ENCODE results near the gene COMMD7. TPM values are rescaled to one million over a fixed set of nuclear protein-coding genes. Genes with fewer than 3 reads are reported as not detected.
A peak's percentile ranks its signal among the peaks of the same experiment; 100 is the strongest.

The COMMD7 gene
- total RNA-seq, 2 donors from 2014 or later = 21.2 to 49.2 TPM

- peak overlapping the region; percentile 74 for H3K27ac Mint-ChIP-seq
- DNase-seq = no peak
- TF ChIP-seq CTCF (conservative IDR thresholded peaks at IDR 0.05) = no peak
- Histone ChIP-seq H3K9me3 (ENCODE audit: control insufficient read depth, low read length) (no peaks in the 10 kb centered on the region), H3K4me3 (ENCODE audit: low read length) (no peak overlapping the region), H3K4me1 (ENCODE audit: control insufficient read depth, insufficient read depth, low read length) (peaks cover 21% of the 10 kb centered on the region), H3K9ac (ENCODE audit: extremely low read depth, low read length, poor library complexity, severe bottlenecking) (no peak overlapping the region), H3K27ac (ENCODE audit: low read depth, low read length) (peak overlapping the region; percentile 26), H3K27me3 (ENCODE audit: control insufficient read depth, insufficient read depth, low read length, poor library complexity, severe bottlenecking) (no peaks in the 10 kb centered on the region), H3K36me3 (ENCODE audit: control insufficient read depth, insufficient read depth, low read length) (peaks cover 65% of the 10 kb centered on the region)
- H3K27me3 Mint-ChIP-seq (ENCODE audit: insufficient read depth) = no peaks in the 10 kb centered on the region
- no peak overlapping the region for H3K4me3 Mint-ChIP-seq
- WGBS, 2 experiments (ENCODE audit: insufficient coverage in 1 of 2, insufficient read length in 1 of 2) = 91 to 100% methylated on average over 4 to 8 of the region's 8 CpGs
- H3K4me1 Mint-ChIP-seq = peaks cover 41% of the 10 kb centered on the region
- H3K9me3 Mint-ChIP-seq = no peaks in the 10 kb centered on the region
- H3K36me3 Mint-ChIP-seq (ENCODE audit: low read depth) = peaks cover 42% of the 10 kb centered on the region
These were observed 34.1 kb upstream of the COMMD7 start for GRCh38 chr20:32777177-32777956.

- H3K36me3 Mint-ChIP-seq (ENCODE audit: low read depth) = peaks cover 30% of the 10 kb centered on the region
- Histone ChIP-seq H3K9ac (ENCODE audit: extremely low read depth, low read length, poor library complexity, severe bottlenecking) (no peak overlapping the region), H3K4me1 (ENCODE audit: control insufficient read depth, insufficient read depth, low read length) (peaks cover 27% of the 10 kb centered on the region), H3K36me3 (ENCODE audit: control insufficient read depth, insufficient read depth, low read length) (peaks cover 55% of the 10 kb centered on the region), H3K27ac (ENCODE audit: low read depth, low read length) (no peak overlapping the region), H3K27me3 (ENCODE audit: control insufficient read depth, insufficient read depth, low read length, poor library complexity, severe bottlenecking) (no peaks in the 10 kb centered on the region), H3K4me3 (ENCODE audit: low read length) (no peak overlapping the region), H3K9me3 (ENCODE audit: control insufficient read depth, low read length) (no peaks in the 10 kb centered on the region)
- H3K4me3 Mint-ChIP-seq = no peak overlapping the region
- H3K4me1 Mint-ChIP-seq = peaks cover 56% of the 10 kb centered on the region
- 77 to 92% methylated on average over 8 to 10 of the region's 10 CpGs for WGBS, 2 experiments (ENCODE audit: insufficient coverage in 1 of 2, insufficient read length in 1 of 2)
- peak overlapping the region; percentile 89 for H3K27ac Mint-ChIP-seq
- no peak for TF ChIP-seq CTCF (conservative IDR thresholded peaks at IDR 0.05)
- H3K9me3 Mint-ChIP-seq = no peaks in the 10 kb centered on the region
- H3K27me3 Mint-ChIP-seq (ENCODE audit: insufficient read depth) = no peaks in the 10 kb centered on the region
- DNase-seq = no peak
These were observed 32.2 kb upstream of the COMMD7 start for GRCh38 chr20:32775336-32775991.

- 96 to 100% methylated on average over 3 to 8 of the region's 8 CpGs for WGBS, 2 experiments (ENCODE audit: insufficient coverage in 1 of 2, insufficient read length in 1 of 2)
- no peak for DNase-seq
- Histone ChIP-seq H3K9ac (ENCODE audit: extremely low read depth, low read length, poor library complexity, severe bottlenecking) (no peak overlapping the region), H3K36me3 (ENCODE audit: control insufficient read depth, insufficient read depth, low read length) (peaks cover 51% of the 10 kb centered on the region), H3K4me1 (ENCODE audit: control insufficient read depth, insufficient read depth, low read length) (peaks cover 22% of the 10 kb centered on the region), H3K4me3 (ENCODE audit: low read length) (no peak overlapping the region), H3K27me3 (ENCODE audit: control insufficient read depth, insufficient read depth, low read length, poor library complexity, severe bottlenecking) (no peaks in the 10 kb centered on the region), H3K9me3 (ENCODE audit: control insufficient read depth, low read length) (no peaks in the 10 kb centered on the region), H3K27ac (ENCODE audit: low read depth, low read length) (no peak overlapping the region)
- no peak overlapping the region for H3K4me3 Mint-ChIP-seq
- H3K9me3 Mint-ChIP-seq = no peaks in the 10 kb centered on the region
- no peak for TF ChIP-seq CTCF (conservative IDR thresholded peaks at IDR 0.05)
- peaks cover 56% of the 10 kb centered on the region for H3K4me1 Mint-ChIP-seq
- H3K27me3 Mint-ChIP-seq (ENCODE audit: insufficient read depth) = no peaks in the 10 kb centered on the region
- peaks cover 41% of the 10 kb centered on the region for H3K36me3 Mint-ChIP-seq (ENCODE audit: low read depth)
- H3K27ac Mint-ChIP-seq = peak overlapping the region; percentile 36
These were observed 30.6 kb upstream of the COMMD7 start for GRCh38 chr20:32773855-32774254.
